H1 (cell line): Measurements from ENCODE around the gene PLXNB3. TPM values are rescaled to one million over a fixed set of nuclear protein-coding genes. Genes with fewer than 3 reads are reported as not detected.

ENCODE experiments used
- CTCF ChIA-PET: fragments of 300-600 bp; sonication (Branson Sonifier 250); formaldehyde crosslinking; loops from one replicate; lab custom pipeline; 2021; ENCODE audit not compliant: partially characterized antibody; lab: Charles Lee
- POLR2A ChIA-PET: fragments of 300-600 bp; sonication (Branson Sonifier 250); formaldehyde crosslinking; loops from one replicate; lab custom pipeline; 2021; ENCODE audit warnings: inconsistent platforms; ENCODE audit not compliant: partially characterized antibody; lab: Charles Lee
- DNase-seq, 2 experiments: peaks; one replicate each; pipeline versions ENCODE4 v3.0.0 to v3.0.0-alpha.2; 2010 to 2022; ENCODE audit warnings: low spot score in 2 of 2, low read depth in 1 of 2, mixed read lengths in 1 of 2
- FAIRE-seq: peaks from 2 replicates; lab custom pipeline; 2011; peaks lifted over from hg19 to GRCh38; lab: Jason Lieb, UNC
- H2AFZ ChIP-seq: 2 replicates; pipeline ENCODE4 v1.8.1; 2012; ENCODE audit warnings: low read length, inconsistent platforms
- H2AK5ac ChIP-seq: 2 replicates; pipeline ENCODE4 v1.6.1; 2013; ENCODE audit warnings: low read depth, low read length
- H2BK120ac ChIP-seq: replicated peaks from 2 replicates; pipeline ENCODE3; 2013; ENCODE audit warnings: low read depth, low read length, inconsistent platforms
- H2BK12ac ChIP-seq: 2 replicates; pipeline ENCODE4 v1.6.1; 2013; ENCODE audit warnings: low read depth, low read length
- H2BK15ac ChIP-seq: 2 replicates; pipeline ENCODE4 v1.6.1; 2013; ENCODE audit warnings: low read length
- H2BK20ac ChIP-seq: 2 replicates; pipeline ENCODE4 v1.6.1; 2013; ENCODE audit warnings: low read length
- H2BK5ac ChIP-seq: 2 replicates; pipeline ENCODE4 v1.6.1; 2013; ENCODE audit warnings: low read depth, low read length
- H3K14ac ChIP-seq: 2 replicates; pipeline ENCODE4 v1.6.1; 2013; ENCODE audit warnings: inconsistent platforms; ENCODE audit not compliant: insufficient read length
- H3K18ac ChIP-seq: 2 replicates; pipeline ENCODE4 v1.6.1; 2013; ENCODE audit warnings: low read length; ENCODE audit errors: extremely low read depth
- H3K23ac ChIP-seq: 2 replicates; pipeline ENCODE4 v1.6.1; 2013; ENCODE audit warnings: inconsistent platforms; ENCODE audit not compliant: insufficient read length
- H3K23me2 ChIP-seq: 2 replicates; pipeline ENCODE4 v1.6.1; 2013; ENCODE audit warnings: low read depth, low read length
- H3K27ac ChIP-seq: 2 replicates; pipeline ENCODE4 v1.6.1; 2011; ENCODE audit warnings: low read depth, low read length, inconsistent platforms
- H3K27me3 ChIP-seq, 4 experiments: replicated peaks in 1 of 4; 1 replicate in 1 of 4; 2 replicates in 3 of 4; pipeline versions ENCODE4 v1.6.1 to v1.8.1; 2011 to 2013; ENCODE audit warnings: low read length in 3 of 4, mild to moderate bottlenecking in 3 of 4, inconsistent platforms in 2 of 4, mixed read lengths in 2 of 4, moderate library complexity in 1 of 4; ENCODE audit not compliant: control insufficient read depth in 3 of 4, insufficient read depth in 3 of 4; ENCODE audit errors: extremely low read depth in 1 of 4
- H3K36me3 ChIP-seq, 4 experiments: 2 replicates each; pipeline versions ENCODE4 v1.6.1 to v1.8.1; 2011 to 2013; ENCODE audit warnings: mild to moderate bottlenecking in 4 of 4, low read length in 3 of 4, moderate library complexity in 2 of 4, control low read depth in 1 of 4, inconsistent platforms in 1 of 4; ENCODE audit not compliant: insufficient read depth in 4 of 4, control insufficient read depth in 2 of 4
- H3K4ac ChIP-seq: replicated peaks from 2 replicates; pipeline ENCODE3; 2013; ENCODE audit warnings: low read length, low read depth, mixed read lengths, inconsistent platforms; ENCODE audit not compliant: insufficient read length
- H3K4me1 ChIP-seq, 4 experiments: replicated peaks in 1 of 4; 1 replicate in 1 of 4; 2 replicates in 3 of 4; pipeline versions ENCODE4 v1.6.1 to v1.8.1; 2011 to 2013; ENCODE audit warnings: low read length in 3 of 4, inconsistent platforms in 2 of 4, mixed read lengths in 1 of 4; ENCODE audit not compliant: insufficient read depth in 4 of 4, control insufficient read depth in 3 of 4
- H3K4me2 ChIP-seq, 2 experiments: 2 replicates each; pipeline versions ENCODE4 v1.6.1 to v1.8.1; 2011 to 2013; ENCODE audit warnings: low read depth in 2 of 2, low read length in 2 of 2, control low read depth in 1 of 2, inconsistent platforms in 1 of 2, mild to moderate bottlenecking in 1 of 2; ENCODE audit not compliant: insufficient read depth in 1 of 2
- H3K4me3 ChIP-seq, 4 experiments: fragments of 200-600, 300-600 bp in 1 of 4; sonication (generic), shearing (Covaris generic), sonication (Bioruptor Twin) in 1 of 4; 2 replicates each; pipeline versions ENCODE4 v1.5.1 to v1.8.1; 2011 to 2016; ENCODE audit warnings: low read length in 4 of 4, low read depth in 3 of 4, control low read depth in 2 of 4, inconsistent platforms in 2 of 4, mild to moderate bottlenecking in 2 of 4, mixed read lengths in 1 of 4, moderate library complexity in 1 of 4; ENCODE audit not compliant: insufficient read depth in 2 of 4; ENCODE audit errors: extremely low read depth in 1 of 4
- H3K56ac ChIP-seq: replicated peaks from 2 replicates; pipeline ENCODE3; 2013; ENCODE audit warnings: low read depth, mild to moderate bottlenecking, mixed read lengths, low read length, inconsistent platforms; ENCODE audit not compliant: insufficient read length
- H3K79me1 ChIP-seq: 2 replicates; pipeline ENCODE4 v1.6.1; 2013; ENCODE audit warnings: low read depth, low read length, control low read depth
- H3K79me2 ChIP-seq, 2 experiments: 2 replicates each; pipeline versions ENCODE4 v1.6.1 to v1.8.1; 2012 to 2013; ENCODE audit warnings: low read length in 2 of 2, mild to moderate bottlenecking in 2 of 2, inconsistent platforms in 1 of 2; ENCODE audit not compliant: insufficient read depth in 2 of 2, control insufficient read depth in 1 of 2
- H3K9ac ChIP-seq, 4 experiments: replicated peaks in 1 of 4; 1 replicate in 1 of 4; 2 replicates in 3 of 4; pipeline versions ENCODE4 v1.6.1 to v1.8.1; 2011 to 2013; ENCODE audit warnings: low read depth in 3 of 4, low read length in 3 of 4, control low read depth in 2 of 4, mild to moderate bottlenecking in 2 of 4, moderate library complexity in 2 of 4, inconsistent platforms in 1 of 4; ENCODE audit errors: extremely low read depth in 1 of 4
- H3K9me3 ChIP-seq, 2 experiments: 2 replicates each; pipeline versions ENCODE4 v1.6.1 to v1.8.1; 2012 to 2013; ENCODE audit warnings: mild to moderate bottlenecking in 2 of 2, moderate library complexity in 2 of 2, control low read depth in 1 of 2, inconsistent platforms in 1 of 2, low read depth in 1 of 2, low read length in 1 of 2, mixed read lengths in 1 of 2; ENCODE audit not compliant: insufficient read depth in 2 of 2
- H4K20me1 ChIP-seq, 2 experiments: replicated peaks in 1 of 2; 2 replicates each; pipeline versions ENCODE3 to v1.8.1; 2011 to 2013; ENCODE audit warnings: inconsistent platforms in 2 of 2, low read length in 2 of 2, mild to moderate bottlenecking in 1 of 2; ENCODE audit not compliant: insufficient read depth in 2 of 2, control insufficient read depth in 1 of 2
- H4K5ac ChIP-seq: 2 replicates; pipeline ENCODE4 v1.6.1; 2013; ENCODE audit warnings: low read length, low read depth, mixed read lengths, inconsistent platforms; ENCODE audit not compliant: insufficient read length
- H4K8ac ChIP-seq: 2 replicates; pipeline ENCODE4 v1.8.0; 2013; ENCODE audit warnings: mild to moderate bottlenecking, moderate library complexity, low read length, inconsistent platforms; ENCODE audit not compliant: insufficient read depth; ENCODE audit errors: extremely low read depth
- H4K91ac ChIP-seq: replicated peaks from 2 replicates; pipeline ENCODE3; 2013; ENCODE audit warnings: low read length, mixed read lengths, inconsistent platforms; ENCODE audit not compliant: insufficient read length
- ASH2L ChIP-seq: fragments of 200-600, 300-600 bp; sonication (generic); IDR thresholded peaks from one replicate; pipeline ENCODE4 v1.7.1; 2017; ENCODE audit warnings: low read length
- BRCA1 ChIP-seq: IDR thresholded peaks from 2 replicates; pipeline ENCODE4 v1.6.1; 2012; ENCODE audit warnings: low read depth, low read length, improper control_type of control experiment
- CBX5 ChIP-seq: fragments of 300-800, 300-1000 bp; sonication (generic); IDR thresholded peaks from 2 replicates; pipeline ENCODE4 v1.7.1; 2016; ENCODE audit warnings: antibody characterized with exemption, low read length, low read depth
- CBX8 ChIP-seq: fragments of 300-800, 300-1000 bp; sonication (generic); IDR thresholded peaks from 2 replicates; pipeline ENCODE4 v1.7.1; 2016; ENCODE audit warnings: low read depth, low read length, borderline replicate concordance
- CEBPB ChIP-seq: IDR thresholded peaks from 2 replicates; pipeline ENCODE4 v1.6.1; 2012; ENCODE audit warnings: low read depth, low read length
- CHD1 ChIP-seq: IDR thresholded peaks from 2 replicates; pipeline ENCODE4 v1.6.1; 2012; ENCODE audit warnings: low read depth, low read length, improper control_type of control experiment
- EP300 ChIP-seq, 2 experiments: IDR thresholded peaks; 1 replicate in 1 of 2; 2 replicates in 1 of 2; pipeline ENCODE4 v1.6.1; 2011 to 2012; ENCODE audit warnings: low read depth in 2 of 2, low read length in 2 of 2, mild to moderate bottlenecking in 2 of 2, borderline replicate concordance in 1 of 2, inconsistent platforms in 1 of 2, moderate library complexity in 1 of 2
- GABPA ChIP-seq: IDR thresholded peaks from 2 replicates; pipeline ENCODE4 v1.6.1; 2011; ENCODE audit warnings: mild to moderate bottlenecking, low read length, moderate library complexity, borderline replicate concordance; ENCODE audit not compliant: insufficient read depth
- GTF2F1 ChIP-seq: IDR thresholded peaks from 2 replicates; pipeline ENCODE4 v1.6.1; 2012; ENCODE audit warnings: low read depth, low read length, improper control_type of control experiment, borderline replicate concordance
- POU5F1 ChIP-seq: IDR thresholded peaks from 2 replicates; pipeline ENCODE4 v1.6.1; 2011; ENCODE audit warnings: low read depth, mild to moderate bottlenecking, low read length, moderate library complexity
- SAP30 ChIP-seq: fragments of 300-600 bp; sonication (generic); IDR thresholded peaks from 2 replicates; pipeline ENCODE4 v1.7.1; 2012; ENCODE audit warnings: low read length, moderate library complexity, mild to moderate bottlenecking, inconsistent platforms; ENCODE audit not compliant: insufficient read depth, insufficient replicate concordance
- SIN3A ChIP-seq, 2 experiments: IDR thresholded peaks in 1 of 2; conservative IDR thresholded peaks in 1 of 2; 2 replicates each; pipeline ENCODE4 v1.6.1; 2011 to 2012; ENCODE audit warnings: low read length in 2 of 2, improper control_type of control experiment in 1 of 2, low read depth in 1 of 2, mild to moderate bottlenecking in 1 of 2
- SIX5 ChIP-seq: IDR thresholded peaks from 2 replicates; pipeline ENCODE4 v1.6.1; 2011; ENCODE audit warnings: mild to moderate bottlenecking, low read depth, low read length
- TEAD4 ChIP-seq: IDR thresholded peaks from 2 replicates; pipeline ENCODE4 v1.6.1; 2012; ENCODE audit warnings: low read depth, low read length, inconsistent platforms, mixed read lengths
- YY1 ChIP-seq: IDR thresholded peaks from 2 replicates; pipeline ENCODE4 v1.6.1; 2011; ENCODE audit warnings: low read depth, mild to moderate bottlenecking, low read length
- WGBS, 2 experiments: shearing (Covaris generic) in 1 of 2; methylation state at CpG; one replicate each; pipeline versions ENCODE4 v1.1.6 to v1.1.7; 2013 to 2015; ENCODE audit warnings: low lambda C conversion rate in 2 of 2, mixed read lengths in 2 of 2, inconsistent platforms in 1 of 2, low coverage in 1 of 2, missing lambda C conversion rate in 1 of 2; ENCODE audit not compliant: insufficient replicate concordance in 2 of 2, insufficient coverage in 1 of 2, insufficient read length in 1 of 2; ENCODE audit errors: extremely low coverage in 1 of 2, missing lambda C conversion rate in 1 of 2; 5-methylcytosine and 5-hydroxymethylcytosine counted together
- polyA plus RNA-seq, 7 experiments: library from polyadenylated mRNA; depleted of rRNA in 3 of 7; stranded (reverse) in 5 of 7; unstranded in 2 of 7; fragments of >200 nt in 5 of 7; fragments of 200-250 nt in 2 of 7; gene quantifications; 1 replicate in 5 of 7; 2 replicates in 1 of 7; 4 replicates in 1 of 7; pipeline versions ENCODE4 v1.2.1 to v1.2.3, GENCODE V29; 2011 to 2013; ENCODE audit warnings: missing spikeins in 2 of 7, mixed read lengths in 2 of 7
- total RNA-seq: library from RNA; stranded (reverse); fragmentation: NEBNext Ultra II Directional; extraction: Animal tissue kit (Norgen Biotek cat#: 25700); gene quantifications from 2 replicates; pipeline ENCODE4 v1.2.1, GENCODE V29; 2021

Gene PLXNB3
- total and polyA plus RNA-seq, 2 of the 8 experiments (the other 6 are each of a cell fraction or from before 2014, with no cell fraction given): 1.2 to 2.7 TPM

- Histone ChIP-seq H2BK120ac (no peak overlapping the region), H4K20me1 (peaks cover 0 to 7% of the 10 kb centered on the region in 2 experiments), H2AK5ac (no peak overlapping the region), H3K79me2 (peaks cover 0 to 10% of the 10 kb centered on the region in 2 experiments; a peak in 2 of 4 replicates), H2BK5ac (no peak overlapping the region), H3K36me3 (peaks cover 7 to 49% (median 33%) of the 10 kb centered on the region in 4 experiments), H3K56ac (no peak overlapping the region), H3K27ac (no peak overlapping the region), H4K8ac (no peak overlapping the region), H2AFZ (no peak overlapping the region), H2BK15ac (no peak overlapping the region), H3K79me1 (no peaks in the 10 kb centered on the region), H3K4me1 (no peaks in the 10 kb centered on the region), H4K5ac (no peak overlapping the region), H3K4me2 (no peak overlapping the region), H3K4ac (no peak overlapping the region), H3K23me2 (no peaks in the 10 kb centered on the region), H3K4me3 (no peak overlapping the region), H3K27me3 (no peaks in the 10 kb centered on the region), H2BK12ac (no peak overlapping the region), H3K14ac (no peak overlapping the region), H2BK20ac (no peak overlapping the region), H3K18ac (no peak overlapping the region), H3K23ac (no peak overlapping the region), H3K9ac (no peak overlapping the region), H4K91ac (no peak overlapping the region), H3K9me3 (no peaks in the 10 kb centered on the region)
- 97% methylated on average over 9 of the region's 9 CpGs; no CpG with 5 or more reads in 1 of the 2 experiments for WGBS, 2 experiments
- DNase-seq (no peak), FAIRE-seq (no peak)
- ChIA-PET CTCF (no interaction called here), POLR2A (no interaction called here)
- TF ChIP-seq EP300 (IDR thresholded peaks at IDR 0.05; ENCODE audit: borderline replicate concordance in 1 of 2, low read depth in 2 of 2, low read length in 2 of 2) (no peak), SAP30 (no peak), CBX5 (no peak), TEAD4 (no peak), SIX5 (no peak), CBX8 (no peak), SIN3A (conservative IDR thresholded peaks at IDR 0.05 in 1 of 2, IDR thresholded peaks at IDR 0.05 in 1 of 2; ENCODE audit: low read depth in 1 of 2, low read length in 2 of 2) (no peak), POU5F1 (no peak), ASH2L (no peak), BRCA1 (no peak), CHD1 (no peak), GTF2F1 (no peak), CEBPB (no peak), GABPA (no peak), YY1 (no peak)
Observed at GRCh38 chrX:153717445-153717844, 46.6 kb upstream of the PLXNB3 start.
